ENCODE data around the gene OR4F16. TPM values are rescaled to one million over a fixed set of nuclear protein-coding genes. Genes with fewer than 3 reads are reported as not detected.
"Not testable (repeated sequence)": the region's sequence is repeated elsewhere in the genome, so short reads cannot be mapped to it uniquely, and the experiment has no call there.

Gene OR4F16
- total RNA-seq: not detected in 2 replicates

GRCh38 chr1:686554-686953, at the start of gene OR4F16:
Gene OR4F16 (minus strand): TSS chr1:686654. CDS start chr1:686654, 0 bp downstream.
- H3K36me3 Mint-ChIP-seq (ENCODE audit: low read depth); H3K4me3 Mint-ChIP-seq; H3K27me3 Mint-ChIP-seq; H3K9me3 Mint-ChIP-seq; intact Hi-C loops (cut with micrococcal nuclease); H3K27ac Mint-ChIP-seq; H3K4me1 Mint-ChIP-seq; DNase-seq: not testable (repeated sequence)

GRCh38 chr1:733649-734048, 47.2 kb upstream of the OR4F16 start:
- intact Hi-C loops (cut with micrococcal nuclease); H3K9me3 Mint-ChIP-seq; DNase-seq; H3K4me3 Mint-ChIP-seq; H3K27ac Mint-ChIP-seq; H3K4me1 Mint-ChIP-seq; H3K36me3 Mint-ChIP-seq (ENCODE audit: low read depth); H3K27me3 Mint-ChIP-seq: not testable (repeated sequence)

GRCh38 chr1:727040-727439, 40.6 kb upstream of the OR4F16 start:
- DNase-seq; H3K36me3 Mint-ChIP-seq (ENCODE audit: low read depth); H3K27ac Mint-ChIP-seq; H3K27me3 Mint-ChIP-seq; H3K9me3 Mint-ChIP-seq; H3K4me1 Mint-ChIP-seq; intact Hi-C loops (cut with micrococcal nuclease); H3K4me3 Mint-ChIP-seq: not testable (repeated sequence)

Other genes with a start within 250 kb of the OR4F16 start
- not detected in 2 replicates for gene OR4F29, start 235.0 kb downstream of the OR4F16 start, total RNA-seq
- gene SAMD11, start 237.3 kb upstream of the OR4F16 start, total RNA-seq: not detected in 2 replicates

Data from activated CD4-positive, alpha-beta T cell treated with anti-CD3 and anti-CD28 coated beads, Interleukin-2, amount 10 ng/mL, durations not matched to agents 24 days and 14 days (primary cell).